SK-N-SH (cell line): ENCODE data around the gene TBC1D5. TPM values are rescaled to one million over a fixed set of nuclear protein-coding genes. Genes with fewer than 3 reads are reported as not detected.

ENCODE experiments used
- CTCF ChIA-PET: fragments of 300-600, 350-600 bp; formaldehyde crosslinking; extraction: SDS; loops from one replicate; lab custom pipeline; 2021; lab: Yijun Ruan, JAX
- POLR2A ChIA-PET: fragments of 350-600 bp; sonication (Branson Sonifier 250); formaldehyde crosslinking; extraction: SDS; loops from one replicate; lab custom pipeline; 2020; ENCODE audit warnings: antibody characterized with exemption, inconsistent platforms; lab: Yijun Ruan, JAX
- DNase-seq: peaks from one replicate; pipeline ENCODE4 v3.0.0; 2012
- H2AFZ ChIP-seq: fragments of 200-600 bp; sonication (generic); 2 replicates; pipeline ENCODE4 v1.8.1; 2016; ENCODE audit warnings: antibody characterized with exemption, mild to moderate bottlenecking, low read depth
- H3F3A ChIP-seq: fragments of 200-600 bp; sonication (generic); replicated peaks from 2 replicates; pipeline ENCODE3; 2016; ENCODE audit warnings: antibody characterized with exemption, mild to moderate bottlenecking; ENCODE audit not compliant: insufficient read depth
- H3K27ac ChIP-seq, 2 experiments: fragments of 200-500 bp in 1 of 2; fragments of 200-600 bp in 1 of 2; sonication (Bioruptor generic) in 1 of 2; sonication (generic), shearing (Covaris generic) in 1 of 2; 2 replicates each; pipeline versions ENCODE4 v1.5.1 to v1.6.1; 2014 to 2016; ENCODE audit warnings: low read depth in 2 of 2, inconsistent platforms in 1 of 2, low read length in 1 of 2, mild to moderate bottlenecking in 1 of 2, mixed read lengths in 1 of 2
- H3K27me3 ChIP-seq: fragments of 200-600 bp; sonication (generic), shearing (Covaris generic); 2 replicates; pipeline ENCODE4 v1.6.1; 2016; ENCODE audit warnings: mixed run types; ENCODE audit not compliant: insufficient read depth
- H3K36me3 ChIP-seq, 2 experiments: fragments of 200-500 bp in 1 of 2; fragments of 200-600 bp in 1 of 2; sonication (Bioruptor generic) in 1 of 2; sonication (generic) in 1 of 2; replicated peaks in 1 of 2; 2 replicates each; pipeline versions ENCODE3 to v1.5.1; 2014 to 2016; ENCODE audit warnings: low read length in 1 of 2, mild to moderate bottlenecking in 1 of 2; ENCODE audit not compliant: insufficient read depth in 2 of 2, control insufficient read depth in 1 of 2
- H3K4me1 ChIP-seq, 2 experiments: fragments of 200-500 bp in 1 of 2; fragments of 200-600 bp in 1 of 2; sonication (Bioruptor generic) in 1 of 2; sonication (generic), shearing (Covaris generic) in 1 of 2; 2 replicates each; pipeline versions ENCODE4 v1.5.1 to v1.6.1; 2014 to 2016; ENCODE audit warnings: low read depth in 1 of 2, low read length in 1 of 2, mixed run types in 1 of 2; ENCODE audit not compliant: insufficient read depth in 2 of 2, control insufficient read depth in 1 of 2
- H3K4me2 ChIP-seq: fragments of 200-600 bp; sonication (generic), shearing (Covaris generic); 2 replicates; pipeline ENCODE4 v1.6.1; 2017; ENCODE audit warnings: mixed run types
- H3K4me3 ChIP-seq, 2 experiments: fragments of 200-500 bp in 1 of 2; fragments of 200-600 bp in 1 of 2; sonication (Bioruptor generic) in 1 of 2; sonication (generic), shearing (Covaris generic) in 1 of 2; 2 replicates each; pipeline versions ENCODE4 v1.5.1 to v1.8.1; 2014 to 2016; ENCODE audit warnings: low read depth in 2 of 2, inconsistent platforms in 1 of 2, low read length in 1 of 2, mild to moderate bottlenecking in 1 of 2, mixed read lengths in 1 of 2, moderate library complexity in 1 of 2
- H3K79me2 ChIP-seq: fragments of 200-600 bp; sonication (generic); 2 replicates; pipeline ENCODE4 v1.8.1; 2017; ENCODE audit warnings: mild to moderate bottlenecking; ENCODE audit not compliant: insufficient read depth
- H3K9ac ChIP-seq: fragments of 200-600 bp; sonication (generic); 2 replicates; pipeline ENCODE4 v1.6.1; 2017; ENCODE audit warnings: mixed run types
- H3K9me2 ChIP-seq: fragments of 200-600 bp; sonication (generic); 2 replicates; pipeline ENCODE4 v1.6.1; 2017; ENCODE audit warnings: mixed run types
- H3K9me3 ChIP-seq: fragments of 200-600 bp; sonication (generic); 2 replicates; pipeline ENCODE4 v1.6.1; 2017; ENCODE audit warnings: mixed run types, mild to moderate bottlenecking, moderate library complexity
- H4K20me1 ChIP-seq: fragments of 200-600 bp; sonication (generic); 2 replicates; pipeline ENCODE4 v1.6.1; 2017; ENCODE audit warnings: mild to moderate bottlenecking, mixed run types; ENCODE audit not compliant: insufficient read depth
- CTCF ChIP-seq: fragments of 200-600 bp; sonication (generic); IDR thresholded peaks from 2 replicates; pipeline ENCODE4 v1.6.1; 2017; ENCODE audit warnings: antibody characterized with exemption, mild to moderate bottlenecking, moderate library complexity
- ELF1 ChIP-seq: IDR thresholded peaks from 2 replicates; pipeline ENCODE4 v1.4.0; 2012
- EZH2phosphoT487 ChIP-seq: fragments of 200-600 bp; sonication (generic); IDR thresholded peaks from 2 replicates; pipeline ENCODE4 v1.6.1; 2017; ENCODE audit warnings: low read depth, mixed run types, mild to moderate bottlenecking, antibody characterized with exemption, moderate library complexity, borderline replicate concordance
- FOSL2 ChIP-seq: IDR thresholded peaks from 2 replicates; pipeline ENCODE4 v1.4.0; 2012; ENCODE audit warnings: low read depth, mild to moderate bottlenecking, moderate library complexity, borderline replicate concordance
- FOXJ3 ChIP-seq: sonication (generic); formaldehyde crosslinking; IDR thresholded peaks from 2 replicates; pipeline ENCODE4 v1.5.1; 2020; ENCODE audit warnings: mild to moderate bottlenecking, missing genetic modification reagents
- FOXM1 ChIP-seq: IDR thresholded peaks from 2 replicates; pipeline ENCODE4 v1.4.0; 2012; ENCODE audit warnings: low read depth, mild to moderate bottlenecking
- GATA2 ChIP-seq: sonication (generic); formaldehyde crosslinking; IDR thresholded peaks from 2 replicates; pipeline ENCODE4 v1.5.0; 2020; ENCODE audit warnings: mild to moderate bottlenecking, missing genetic modification reagents
- IRF3 ChIP-seq: fragments of 150-350 bp; IDR thresholded peaks from 2 replicates; pipeline ENCODE4 v1.6.1; 2016; ENCODE audit warnings: mild to moderate bottlenecking, low read depth, low read length
- JUND ChIP-seq: IDR thresholded peaks from 2 replicates; pipeline ENCODE4 v1.4.0; 2012
- MAX ChIP-seq: IDR thresholded peaks from 2 replicates; pipeline ENCODE4 v1.4.0; 2012; ENCODE audit warnings: low read depth
- MEF2A ChIP-seq: IDR thresholded peaks from 2 replicates; pipeline ENCODE4 v1.4.0; 2012; ENCODE audit warnings: low read depth, borderline replicate concordance
- MXI1 ChIP-seq: IDR thresholded peaks from 2 replicates; pipeline ENCODE4 v1.6.1; 2012; ENCODE audit warnings: mild to moderate bottlenecking, low read depth, low read length, improper control_type of control experiment
- POLR2AphosphoS5 ChIP-seq: IDR thresholded peaks from 2 replicates; pipeline ENCODE4 v1.6.1; 2012; ENCODE audit warnings: low read depth, low read length
- RFX5 ChIP-seq: IDR thresholded peaks from 2 replicates; pipeline ENCODE4 v1.6.1; 2012; ENCODE audit warnings: mild to moderate bottlenecking, improper control_type of control experiment, low read length
- RXRA ChIP-seq: IDR thresholded peaks from 2 replicates; pipeline ENCODE4 v1.4.0; 2012; ENCODE audit warnings: low read depth, mild to moderate bottlenecking, borderline replicate concordance
- SIN3A ChIP-seq: IDR thresholded peaks from 2 replicates; pipeline ENCODE4 v1.6.1; 2012; ENCODE audit warnings: low read depth, mild to moderate bottlenecking, low read length, moderate library complexity, borderline replicate concordance
- SMC3 ChIP-seq: IDR thresholded peaks from 2 replicates; pipeline ENCODE4 v1.6.1; 2012; ENCODE audit warnings: low read depth, low read length, improper control_type of control experiment
- TCF12 ChIP-seq: IDR thresholded peaks from 2 replicates; pipeline ENCODE4 v1.4.0; 2012
- TEAD4 ChIP-seq: IDR thresholded peaks from 2 replicates; pipeline ENCODE4 v1.4.0; 2012; ENCODE audit warnings: mild to moderate bottlenecking, borderline replicate concordance; ENCODE audit not compliant: insufficient read depth
- USF1 ChIP-seq: IDR thresholded peaks from 2 replicates; pipeline ENCODE4 v1.4.0; 2012; ENCODE audit warnings: low read depth, borderline replicate concordance
- YY1 ChIP-seq: IDR thresholded peaks from 2 replicates; pipeline ENCODE4 v1.4.0; 2012; ENCODE audit warnings: low read depth, mild to moderate bottlenecking
- ZBTB33 ChIP-seq: IDR thresholded peaks from 2 replicates; pipeline ENCODE4 v1.4.0; 2012; ENCODE audit warnings: low read depth, borderline replicate concordance
- WGBS: methylation state at CpG from one replicate; pipeline ENCODE4 v1.1.6; 2017; ENCODE audit warnings: low lambda C conversion rate; 5-methylcytosine and 5-hydroxymethylcytosine counted together
- polyA plus RNA-seq, 3 experiments: library from polyadenylated mRNA; depleted of rRNA; stranded (reverse); fragments of >200 nt; gene quantifications; 2 replicates each; pipeline ENCODE4 v1.2.3, GENCODE V29; 2012

Gene TBC1D5
- polyA plus RNA-seq, 1 of the 3 experiments (the other 2 are of a cell fraction): 19.5 TPM

GRCh38 chr3:17144665-17144993 is 597.8 kb downstream of the TBC1D5 start:
- no peaks in the 10 kb centered on the region for H3K36me3 ChIP-seq
- no peaks in the 10 kb centered on the region for H4K20me1 ChIP-seq
- POLR2A ChIA-PET: no interaction called here
- CTCF ChIA-PET: no interaction called here
- H3K27ac ChIP-seq: no peak overlapping the region
- no peak overlapping the region for H2AFZ ChIP-seq
- no peak overlapping the region for H3K4me2 ChIP-seq
- H3K79me2 ChIP-seq: no peaks in the 10 kb centered on the region
- H3K4me1 ChIP-seq: no peaks in the 10 kb centered on the region
- H3K9ac ChIP-seq: no peak overlapping the region
- no peaks in the 10 kb centered on the region for H3K9me3 ChIP-seq
- DNase-seq: no peak
- H3F3A ChIP-seq: no peaks in the 10 kb centered on the region
- 90% methylated on average over 7 of the region's 7 CpGs for WGBS
- TF ChIP-seq FOXM1 (no peak), TCF12 (no peak), POLR2AphosphoS5 (no peak), TEAD4 (no peak), GATA2 (no peak), ELF1 (no peak), MXI1 (no peak), IRF3 (no peak), JUND (no peak), YY1 (no peak), RXRA (no peak), SIN3A (no peak), RFX5 (no peak), MEF2A (no peak), EZH2phosphoT487 (no peak)
- TF ChIP-seq, all 33 proteins: peak for 0
- no peaks in the 10 kb centered on the region for H3K9me2 ChIP-seq
- no peaks in the 10 kb centered on the region for H3K27me3 ChIP-seq
- no peak overlapping the region for H3K4me3 ChIP-seq

GRCh38 chr3:17143893-17144664 is 598.4 kb downstream of the TBC1D5 start:
- POLR2A ChIA-PET: no interaction called here
- WGBS: 73% methylated on average over 9 of the region's 10 CpGs
- TF ChIP-seq RXRA (no peak), RFX5 (no peak), USF1 (no peak), MEF2A (no peak), SMC3 (no peak), ZBTB33 (no peak), CTCF (no peak), FOSL2 (no peak), GATA2 (no peak), FOXJ3 (no peak), YY1 (no peak), JUND (no peak), MAX (no peak), IRF3 (no peak)

More at GRCh38 chr3:17143893-17144664, 598.4 kb downstream of the TBC1D5 start:
- no peak for DNase-seq
- no peak overlapping the region for H3K27ac ChIP-seq
- CTCF ChIA-PET: no interaction called here
- no peaks in the 10 kb centered on the region for H3K4me1 ChIP-seq
- no peaks in the 10 kb centered on the region for H3K27me3 ChIP-seq
- H3K9me3 ChIP-seq: no peaks in the 10 kb centered on the region
- no peaks in the 10 kb centered on the region for H3K79me2 ChIP-seq
- H3K36me3 ChIP-seq: no peaks in the 10 kb centered on the region
- no peaks in the 10 kb centered on the region for H4K20me1 ChIP-seq
- H3K9ac ChIP-seq: no peak overlapping the region
- no peak overlapping the region for H3K4me3 ChIP-seq
- no peak overlapping the region for H2AFZ ChIP-seq
- no peak overlapping the region for H3K4me2 ChIP-seq
- H3F3A ChIP-seq: no peaks in the 10 kb centered on the region
- no peaks in the 10 kb centered on the region for H3K9me2 ChIP-seq
